HG03575 (cell line): ENCODE measurements around the gene WNT2.

Experiments
- ATAC-seq: cut with Tn5 transposase; IDR thresholded peaks from one replicate; pipeline ENCODE4 v1.9.1; 2021; ENCODE audit not compliant: unreplicated experiment, insufficient number of reproducible peaks, low FRiP score; ENCODE audit errors: extremely low read depth

The WNT2 gene

GRCh38 chr7:117230276-117231046, 92.4 kb downstream of the WNT2 start:
- peak; percentile 39 for ATAC-seq

DNA sequence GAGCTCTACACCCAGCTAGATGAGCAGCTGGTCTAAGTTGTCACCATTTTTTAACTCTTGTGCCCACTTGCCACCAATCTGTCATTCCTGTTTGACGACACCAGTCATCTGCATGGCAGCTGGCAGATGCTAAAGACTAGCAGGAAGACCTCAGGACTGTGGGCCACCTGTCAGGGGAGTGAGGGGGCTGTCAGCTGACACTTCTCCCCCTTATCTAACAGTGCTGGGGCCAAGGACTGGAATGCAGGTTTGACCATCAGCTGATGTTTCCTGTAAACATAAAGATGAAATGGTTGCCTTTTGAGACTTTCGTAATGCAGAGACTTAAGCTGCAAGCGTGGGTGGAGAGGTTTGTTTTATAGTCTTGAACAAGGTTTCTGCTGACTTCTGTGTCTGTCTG, 93.5 kb downstream of the WNT2 start:
- ATAC-seq = no peak

DNA sequence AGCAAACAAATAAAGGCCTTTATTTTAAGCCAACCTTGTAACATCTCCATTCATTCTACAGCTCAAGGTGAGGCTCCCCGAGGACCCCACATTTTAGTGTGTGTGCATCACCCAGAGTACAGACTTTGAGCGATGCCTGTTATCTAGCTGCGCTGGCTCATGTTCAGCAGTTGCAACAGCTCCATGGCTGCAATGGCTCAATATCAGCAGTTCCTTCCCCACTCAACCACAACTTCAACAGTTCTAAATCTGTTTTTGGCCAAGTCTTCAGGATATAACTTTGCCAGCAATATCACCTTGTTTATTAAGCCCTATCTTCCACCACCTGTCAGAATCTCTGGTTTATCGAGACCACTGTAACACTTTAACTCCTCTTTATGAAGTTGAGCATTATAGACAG, 95.8 kb downstream of the WNT2 start:
- ATAC-seq = no peak

- no peak for ATAC-seq
These were observed 97.3 kb downstream of the WNT2 start for GRCh38 chr7:117225536-117225935.
